GM19023 (cell line): ENCODE results near the gene GPR152.
"Not testable (repeated sequence)": the region's sequence is repeated elsewhere in the genome, so short reads cannot be mapped to it uniquely, and the experiment has no call there.

Experiments
- ATAC-seq: cut with Tn5 transposase; IDR thresholded peaks from one replicate; pipeline ENCODE4 v1.9.1; 2021; ENCODE audit warnings: mild to moderate bottlenecking, moderate library complexity; ENCODE audit not compliant: unreplicated experiment

Gene GPR152

DNA sequence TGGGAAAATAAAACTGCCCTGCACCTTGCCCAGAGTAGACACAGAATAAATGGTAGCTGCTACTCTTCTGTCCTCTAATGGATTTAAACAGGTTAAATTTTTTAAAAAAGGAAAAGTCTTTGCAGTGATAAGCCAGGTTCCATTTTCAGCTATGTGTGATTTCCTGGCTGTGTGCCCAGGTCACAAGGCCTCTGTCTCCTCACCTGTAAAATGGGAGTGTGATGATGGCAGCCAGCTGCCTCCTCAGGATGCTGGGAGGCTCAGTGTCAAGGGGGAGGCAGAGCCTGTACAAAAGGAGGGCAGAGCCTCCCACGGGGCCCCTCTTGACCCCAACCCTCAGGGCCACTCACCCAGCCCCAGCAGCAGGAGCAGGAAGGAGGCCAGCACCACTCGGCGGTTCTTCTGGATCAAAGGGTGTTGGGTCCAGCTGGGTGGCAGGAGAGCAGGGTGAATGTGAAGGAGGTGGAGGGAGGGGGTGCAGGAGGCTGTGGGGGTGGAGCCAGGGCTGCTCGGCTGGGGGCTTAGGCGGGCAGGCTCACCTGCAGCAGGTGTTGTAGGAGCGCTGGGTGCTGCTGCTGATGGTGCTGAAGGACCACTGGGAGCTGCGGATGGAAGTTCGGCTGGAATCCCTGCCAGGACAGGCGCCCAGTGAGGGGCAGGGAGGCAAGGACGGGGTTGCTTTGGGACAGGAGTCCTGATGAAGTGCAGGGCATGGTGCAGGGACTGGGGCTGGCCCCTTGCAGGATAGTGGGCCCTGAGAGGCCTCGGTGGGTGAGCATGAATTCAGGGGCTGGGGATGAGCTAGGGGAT lies 14.6 kb upstream of the GPR152 start:
- no peak for ATAC-seq

GRCh38 chr11:67466367-67466766 lies 13.8 kb upstream of the GPR152 start:
- no peak for ATAC-seq

GRCh38 chr11:67465530-67465929 lies 13.0 kb upstream of the GPR152 start:
- ATAC-seq, result not testable (repeated sequence)

GRCh38 chr11:67465189-67465510 lies 12.6 kb upstream of the GPR152 start:
- no peak for ATAC-seq

DNA sequence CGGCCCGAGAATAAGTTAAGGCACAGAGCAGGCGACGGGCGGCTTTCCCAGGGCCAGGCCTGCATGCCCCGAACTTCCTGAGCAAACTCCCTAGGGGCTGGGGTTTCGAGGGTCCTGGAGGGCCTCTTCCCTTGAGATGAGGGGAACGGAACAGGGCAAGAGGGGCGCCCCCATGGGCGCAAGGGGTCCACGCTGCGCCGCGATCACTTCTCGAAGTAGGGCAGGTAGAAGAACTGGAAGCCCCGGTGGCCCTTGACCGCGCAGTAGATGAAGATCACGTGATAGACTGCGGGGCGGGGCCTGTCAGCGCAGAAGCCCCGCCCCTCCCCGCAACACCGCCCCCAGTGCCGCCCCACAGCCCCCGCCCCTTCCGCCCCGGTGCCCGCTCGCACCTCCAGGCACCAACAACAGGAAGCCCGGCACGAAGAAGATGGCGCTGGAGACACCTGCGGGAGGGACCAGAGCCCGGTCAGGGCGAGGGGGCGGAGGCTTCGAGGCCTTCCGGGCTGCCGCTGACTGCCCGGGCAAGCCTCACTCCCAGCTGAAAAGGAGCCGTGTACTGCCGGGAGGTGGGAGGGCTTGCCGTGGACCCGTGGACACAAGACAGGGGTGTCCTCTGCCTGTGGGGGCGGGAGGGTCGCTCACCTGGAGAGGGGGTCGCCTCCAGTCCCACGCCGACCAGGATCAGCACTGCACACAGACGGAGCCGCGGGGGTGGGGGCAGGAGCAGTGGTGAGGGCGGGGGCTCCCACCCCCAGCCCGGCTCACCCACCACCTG lies 12.1 kb upstream of the GPR152 start:
- ATAC-seq, result peak; percentile 45

- ATAC-seq, result no peak
These were observed 11.3 kb upstream of the GPR152 start for GRCh38 chr11:67463680-67464410.

- no peak for ATAC-seq
These were observed 10.7 kb upstream of the GPR152 start for GRCh38 chr11:67463186-67463585.

DNA sequence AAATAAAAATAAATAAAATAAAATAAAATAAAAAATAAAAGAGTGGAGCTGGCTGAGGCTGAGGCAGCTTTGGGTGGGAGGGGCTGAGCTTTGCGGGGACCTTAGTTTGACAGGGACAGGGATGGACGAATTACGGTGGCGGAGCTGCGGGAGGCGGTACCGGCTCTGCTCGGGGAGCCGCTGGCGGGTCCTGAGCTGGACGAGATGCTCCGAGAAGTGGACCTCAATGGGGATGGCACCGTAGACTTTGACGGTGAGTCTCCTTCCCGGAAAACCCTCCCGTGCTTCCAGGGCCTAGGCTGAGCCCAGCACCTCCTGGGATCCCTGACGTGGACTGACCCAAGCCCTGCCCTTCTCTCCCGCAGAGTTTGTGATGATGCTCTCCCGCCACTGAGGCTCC lies 5.7 kb upstream of the GPR152 start:
- no peak for ATAC-seq

GRCh38 chr11:67457453-67457852 lies 4.9 kb upstream of the GPR152 start:
- no peak for ATAC-seq

DNA sequence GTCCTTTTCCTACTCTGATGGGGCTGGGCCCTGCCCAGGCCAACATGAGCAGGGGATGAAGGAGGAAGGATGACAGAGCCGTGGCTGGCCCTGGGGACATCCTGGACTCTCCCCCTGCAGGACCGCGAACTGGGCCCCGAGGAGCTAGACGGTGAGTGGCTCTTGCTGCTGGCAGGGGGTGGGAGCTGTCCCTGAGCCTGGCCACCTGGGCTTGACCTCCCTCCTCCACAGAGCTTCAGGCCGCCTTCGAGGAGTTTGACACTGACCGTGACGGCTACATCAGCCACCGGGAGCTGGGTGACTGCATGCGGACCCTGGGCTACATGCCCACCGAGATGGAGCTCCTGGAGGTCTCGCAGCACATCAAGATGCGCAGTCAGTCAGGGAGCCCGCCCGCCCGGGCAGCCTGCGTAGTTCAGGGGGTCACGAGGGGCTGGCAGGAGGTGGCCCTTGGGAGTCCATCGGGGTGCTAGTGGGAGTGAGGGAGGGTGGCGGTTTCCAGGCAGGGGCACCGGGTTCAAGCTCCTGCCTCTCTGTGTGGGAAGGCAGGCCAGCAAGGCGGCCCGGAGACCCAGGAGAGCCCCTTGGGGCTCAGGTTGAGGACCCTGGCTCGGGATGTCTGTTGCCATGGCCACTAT lies 3.7 kb upstream of the GPR152 start:
- ATAC-seq, result no peak

- no peak for ATAC-seq
These were observed 2.5 kb upstream of the GPR152 start, which contains the start of gene CABP4 for GRCh38 chr11:67455054-67455453. Gene CABP4, plus strand, starts transcription at chr11:67455354. Its CDS starts 70 bp downstream, at chr11:67455424.

GRCh38 chr11:67453816-67454732 lies 1.5 kb upstream of the GPR152 start:
- no peak for ATAC-seq

- no peak for ATAC-seq
These were observed 912 bp downstream of the GPR152 start for GRCh38 chr11:67451658-67451976.

DNA sequence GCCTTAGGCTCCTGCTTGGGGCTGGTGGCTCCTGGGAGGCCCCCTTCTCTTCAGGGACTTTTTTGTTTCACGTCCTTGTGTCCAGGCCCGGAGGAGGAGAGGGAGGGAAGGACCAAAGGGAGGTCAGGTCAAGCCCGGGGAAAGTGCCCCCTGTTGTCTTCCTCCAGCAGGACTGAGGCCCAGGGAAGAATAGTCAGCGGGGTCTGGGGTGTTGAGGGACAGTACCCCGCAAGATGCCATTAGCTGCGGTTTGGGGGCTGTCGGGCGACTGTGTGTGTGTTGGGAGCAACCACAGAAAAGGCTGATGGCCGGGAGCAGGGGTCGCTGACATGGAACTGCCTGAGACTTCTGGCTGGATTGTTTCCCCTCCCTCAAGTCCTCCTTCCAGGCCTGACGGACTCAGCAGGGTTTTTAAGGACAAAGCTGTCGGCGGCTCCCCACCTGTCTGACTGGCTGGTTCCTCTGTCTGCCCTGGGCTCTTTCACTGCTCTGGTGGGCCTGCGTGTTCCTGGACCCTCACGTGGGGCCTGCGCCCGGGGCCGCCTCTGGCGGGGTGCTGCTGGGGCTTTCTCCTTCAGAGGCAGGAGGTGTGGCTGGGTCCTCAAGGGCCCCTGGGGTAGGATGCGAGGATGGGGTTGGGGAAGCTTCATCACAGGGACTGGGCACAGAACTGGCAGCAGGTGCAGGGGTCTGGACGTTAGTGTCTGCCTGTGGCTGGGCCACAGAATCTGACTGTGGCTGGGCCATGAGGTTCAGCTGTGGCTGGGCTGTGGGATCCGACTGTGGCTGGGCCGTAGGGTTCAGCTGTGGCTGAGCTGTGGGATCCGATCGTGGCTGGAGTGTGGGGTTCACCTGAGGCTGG lies 1.5 kb downstream of the GPR152 start:
- no peak for ATAC-seq

DNA sequence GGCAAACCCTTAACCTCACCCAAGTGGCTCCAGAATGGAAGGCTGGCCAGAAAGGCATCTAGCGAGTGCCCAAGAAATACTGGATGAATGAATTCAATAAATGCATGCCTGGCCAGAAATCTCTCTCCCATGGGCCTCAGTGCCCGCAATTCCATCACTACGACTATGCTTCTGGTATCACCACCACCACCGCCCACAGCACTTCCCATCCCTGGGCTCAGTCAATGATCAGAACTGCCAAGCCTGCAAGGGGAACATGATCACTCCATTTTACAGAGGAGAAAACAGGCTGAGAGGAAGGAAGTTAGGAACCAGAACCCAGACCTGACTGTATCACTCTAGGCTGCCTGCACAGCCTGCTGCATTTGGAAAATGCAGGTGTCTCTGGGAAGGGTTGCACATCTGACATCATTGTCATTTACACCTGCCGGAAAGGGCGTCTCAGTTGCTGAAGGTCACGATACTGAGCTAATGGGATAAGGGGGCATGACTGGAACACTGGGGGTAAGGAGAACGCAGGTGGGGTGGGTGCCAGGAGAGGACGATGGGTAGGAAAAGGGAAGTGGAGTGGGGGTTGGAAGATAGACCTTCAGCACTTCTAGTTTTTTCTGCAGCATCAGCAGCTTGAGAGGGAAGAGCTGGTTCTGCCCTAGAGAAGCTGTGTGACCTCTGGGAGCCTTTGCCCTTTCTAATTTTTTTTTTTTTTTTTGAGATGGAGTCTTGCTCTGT lies 3.2 kb downstream of the GPR152 start:
- no peak for ATAC-seq

- ATAC-seq, result no peak
These were observed 4.3 kb downstream of the GPR152 start for GRCh38 chr11:67448220-67448609.

GRCh38 chr11:67445515-67445914 lies 7.0 kb downstream of the GPR152 start:
- ATAC-seq, result no peak

DNA sequence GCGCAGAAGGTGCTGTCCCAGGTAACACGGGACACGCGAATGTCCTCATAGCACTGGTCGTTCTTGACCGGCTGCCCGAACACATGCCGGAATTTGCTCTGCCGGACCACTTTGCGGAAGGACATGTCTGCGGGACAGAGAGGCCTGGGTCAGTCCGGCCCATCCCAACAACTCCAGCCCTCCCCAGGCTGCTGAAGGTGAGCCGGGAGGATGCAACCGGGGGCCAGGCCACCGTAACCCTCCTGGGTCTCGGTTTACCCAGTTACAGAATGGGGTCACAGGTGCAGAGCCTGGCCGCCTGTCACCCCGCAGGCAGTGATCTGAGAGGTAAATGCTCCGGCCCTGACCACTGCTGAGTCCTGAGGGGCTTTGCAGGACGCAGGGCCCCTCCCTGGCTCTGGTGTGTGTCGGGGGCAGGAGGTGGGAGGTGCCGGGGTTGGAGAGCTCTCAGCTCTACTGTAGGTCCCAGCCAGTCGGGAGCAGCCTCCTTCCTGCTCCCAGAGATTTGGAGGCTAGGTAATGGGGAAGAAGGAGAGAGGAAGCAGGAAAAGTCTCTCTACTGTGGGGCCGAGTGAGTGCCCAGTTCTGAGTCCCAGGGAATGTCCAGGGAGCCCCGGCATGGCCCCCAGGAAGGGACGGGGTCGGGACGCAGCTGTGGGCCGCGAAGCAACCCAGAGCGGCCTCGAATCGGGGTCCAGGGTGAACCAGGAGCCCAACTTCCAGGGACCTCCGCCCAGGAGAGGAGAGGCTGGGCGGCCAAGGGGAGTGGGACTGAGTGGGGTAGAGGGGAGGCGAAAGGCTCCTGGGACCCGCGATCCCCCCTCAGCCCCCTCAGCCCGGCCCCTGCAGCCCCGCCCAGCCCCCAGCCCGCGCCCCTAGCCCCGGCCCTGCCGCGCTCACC lies 9.8 kb downstream of the GPR152 start:
- ATAC-seq, result no peak
